ENCODE measurements around the gene SINHCAF. TPM values are rescaled to one million over a fixed set of nuclear protein-coding genes. Genes with fewer than 3 reads are reported as not detected.

SINHCAF gene
- total RNA-seq, 1 donor, result 14.9 TPM

DNA sequence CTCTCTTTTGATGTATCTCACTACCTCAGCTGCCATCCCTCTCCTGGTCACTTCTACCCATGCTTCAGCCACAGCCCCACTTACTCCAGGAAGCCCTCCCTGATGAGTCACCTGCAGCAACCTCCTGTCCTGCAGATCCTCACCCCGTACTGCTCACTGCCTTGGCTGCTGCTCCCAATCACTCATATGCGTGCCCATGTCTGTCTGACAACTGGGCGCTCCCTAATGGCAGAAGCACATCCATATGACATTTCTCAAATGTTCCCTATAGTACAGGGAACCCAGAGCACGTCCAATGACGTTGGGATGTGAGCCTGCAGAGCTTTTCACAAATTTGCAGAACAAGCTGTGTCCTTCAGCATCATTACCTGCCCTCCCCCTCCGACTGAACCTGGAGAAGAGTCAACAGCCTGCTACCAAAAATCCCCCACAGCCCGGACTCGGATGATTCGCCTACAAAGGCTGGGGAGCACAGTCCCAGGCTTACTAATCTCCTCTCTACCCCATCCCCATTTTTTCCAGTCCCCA is 90.0 kb downstream of the SINHCAF start:
- no peak for DNase-seq (ENCODE audit: low read depth)
- TF ChIP-seq, protein P1, sequence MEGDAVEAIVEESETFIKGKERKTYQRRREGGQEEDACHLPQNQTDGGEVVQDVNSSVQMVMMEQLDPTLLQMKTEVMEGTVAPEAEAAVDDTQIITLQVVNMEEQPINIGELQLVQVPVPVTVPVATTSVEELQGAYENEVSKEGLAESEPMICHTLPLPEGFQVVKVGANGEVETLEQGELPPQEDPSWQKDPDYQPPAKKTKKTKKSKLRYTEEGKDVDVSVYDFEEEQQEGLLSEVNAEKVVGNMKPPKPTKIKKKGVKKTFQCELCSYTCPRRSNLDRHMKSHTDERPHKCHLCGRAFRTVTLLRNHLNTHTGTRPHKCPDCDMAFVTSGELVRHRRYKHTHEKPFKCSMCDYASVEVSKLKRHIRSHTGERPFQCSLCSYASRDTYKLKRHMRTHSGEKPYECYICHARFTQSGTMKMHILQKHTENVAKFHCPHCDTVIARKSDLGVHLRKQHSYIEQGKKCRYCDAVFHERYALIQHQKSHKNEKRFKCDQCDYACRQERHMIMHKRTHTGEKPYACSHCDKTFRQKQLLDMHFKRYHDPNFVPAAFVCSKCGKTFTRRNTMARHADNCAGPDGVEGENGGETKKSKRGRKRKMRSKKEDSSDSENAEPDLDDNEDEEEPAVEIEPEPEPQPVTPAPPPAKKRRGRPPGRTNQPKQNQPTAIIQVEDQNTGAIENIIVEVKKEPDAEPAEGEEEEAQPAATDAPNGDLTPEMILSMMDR (IDR thresholded peaks at IDR 0.05; ENCODE audit: insufficient read depth, low read length), result no peak
- no peak overlapping the region for H3K4me3 ChIP-seq (ENCODE audit: low read depth, low read length)

DNA sequence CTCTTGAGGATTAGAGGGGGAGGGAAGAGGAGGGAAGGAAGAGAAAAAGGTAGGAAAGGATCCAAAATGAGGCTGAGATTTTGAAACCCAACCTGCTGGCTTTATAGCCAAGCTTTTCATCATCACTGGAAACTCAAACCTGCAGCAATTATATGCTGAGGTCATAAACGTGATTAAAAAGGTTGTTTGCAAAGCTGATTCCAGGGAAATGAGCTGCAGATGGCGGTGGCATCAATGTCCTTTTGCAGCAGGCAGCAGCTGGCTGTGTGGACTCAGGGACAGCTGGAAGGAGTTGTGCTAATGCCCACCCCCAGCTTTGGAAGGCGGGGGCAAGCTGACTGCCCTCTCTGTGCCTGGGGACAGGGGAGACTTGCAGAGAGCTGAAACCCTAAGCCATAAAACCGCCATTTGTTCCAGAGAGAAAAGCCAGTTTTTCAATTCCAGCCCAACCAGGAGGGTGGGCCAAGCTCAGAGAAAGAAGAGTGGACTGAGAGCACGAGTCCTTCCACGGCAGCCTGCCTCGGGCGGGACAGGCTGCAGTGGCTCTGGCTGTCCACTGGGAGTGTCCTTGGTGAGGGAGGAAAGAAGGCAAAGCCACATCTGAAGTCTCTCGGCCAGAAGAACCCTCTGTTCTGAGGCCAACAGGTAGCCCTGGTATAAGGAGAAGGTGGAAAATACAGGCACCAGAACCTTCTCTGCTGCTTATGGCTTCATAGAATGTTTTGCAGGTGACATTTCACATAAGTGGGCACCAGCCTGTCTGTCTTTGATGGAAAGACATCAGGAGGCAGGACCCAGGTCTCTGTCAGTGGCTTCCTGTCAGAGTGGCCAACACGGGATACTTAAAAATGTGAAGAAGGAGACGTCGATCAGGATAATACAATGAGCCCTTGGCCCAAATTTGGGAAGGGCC is 90.7 kb downstream of the SINHCAF start:
- no peak overlapping the region for H3K4me3 ChIP-seq (ENCODE audit: low read depth, low read length)
- DNase-seq (ENCODE audit: low read depth), result peak; percentile 20
- TF ChIP-seq, protein P1 (IDR thresholded peaks at IDR 0.05; ENCODE audit: insufficient read depth, low read length), result peak; percentile 63

DNA sequence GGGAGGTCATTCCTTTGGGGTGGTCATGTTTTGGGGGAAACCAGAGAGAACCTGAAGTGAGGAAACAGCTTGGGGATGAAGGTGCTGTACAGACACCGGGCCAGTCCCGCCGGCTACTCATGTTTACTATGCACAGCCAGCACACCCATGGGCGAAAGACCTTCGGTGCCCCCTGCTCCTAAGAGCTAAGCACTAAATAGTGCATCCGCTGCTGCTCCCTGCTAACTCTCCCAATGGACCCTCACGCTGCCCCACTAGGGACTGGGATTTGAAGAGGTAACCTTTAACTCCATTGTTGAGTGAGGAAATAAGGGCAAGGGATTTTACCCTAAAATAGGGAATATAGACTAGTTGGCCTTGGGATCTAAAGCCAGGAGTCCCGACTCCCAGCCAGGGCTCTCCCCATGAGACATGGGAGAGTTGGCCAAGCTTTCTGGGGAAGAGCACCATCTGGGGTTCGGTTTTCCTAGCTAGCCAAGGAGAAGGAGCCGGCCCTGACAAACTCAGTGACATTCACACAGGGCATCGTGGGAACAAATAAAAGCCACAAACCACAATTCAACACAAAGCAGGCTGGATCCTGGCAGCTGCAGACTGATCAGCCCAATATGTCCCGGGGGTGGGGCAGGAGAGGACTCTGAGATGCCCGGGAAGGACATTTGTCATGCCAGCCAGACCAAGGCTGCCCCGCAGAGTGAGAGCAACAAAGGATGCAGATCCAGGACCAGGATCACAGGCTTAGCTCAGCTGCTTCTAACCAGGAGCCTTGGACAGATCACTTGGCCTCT is 91.7 kb downstream of the SINHCAF start:
- no peak overlapping the region for H3K4me3 ChIP-seq (ENCODE audit: low read depth, low read length)
- no peak for DNase-seq (ENCODE audit: low read depth)
- TF ChIP-seq, protein P1 (IDR thresholded peaks at IDR 0.05; ENCODE audit: insufficient read depth, low read length), result no peak

DNA sequence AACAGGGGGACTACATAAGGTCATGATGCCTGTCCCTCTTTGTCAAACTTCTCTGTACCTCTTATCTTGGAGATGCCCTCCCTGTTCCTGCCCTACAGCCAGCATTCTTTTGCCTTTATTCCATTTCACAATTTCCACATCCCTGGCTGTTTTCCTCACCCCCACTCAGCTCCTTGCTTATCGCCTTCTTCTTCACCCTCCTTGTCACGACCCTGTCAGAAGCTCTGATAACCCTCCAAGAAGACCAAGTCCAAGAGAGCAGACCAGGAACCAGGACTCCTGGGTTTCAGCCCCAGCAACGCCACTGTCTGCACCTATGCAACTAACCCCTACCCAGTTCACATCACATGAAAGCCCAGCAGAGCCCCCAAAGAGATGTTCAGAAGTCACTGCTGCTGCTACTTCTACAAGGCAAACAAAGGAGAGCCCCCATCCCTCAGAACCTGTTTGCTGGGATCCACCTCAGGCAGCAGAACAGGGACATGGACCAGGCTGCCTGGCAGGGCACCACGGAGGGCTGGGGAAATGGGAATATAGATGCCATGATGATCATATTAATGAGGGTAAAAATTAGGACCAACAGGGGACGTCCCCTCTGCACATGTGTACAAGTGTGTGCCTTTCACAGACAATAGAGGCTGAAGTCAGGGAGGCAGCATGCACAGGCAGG is 92.8 kb downstream of the SINHCAF start:
- H3K4me3 ChIP-seq (ENCODE audit: low read depth, low read length), result no peak overlapping the region
- no peak for DNase-seq (ENCODE audit: low read depth)
- TF ChIP-seq, protein P1 (IDR thresholded peaks at IDR 0.05; ENCODE audit: insufficient read depth, low read length), result no peak

DNA sequence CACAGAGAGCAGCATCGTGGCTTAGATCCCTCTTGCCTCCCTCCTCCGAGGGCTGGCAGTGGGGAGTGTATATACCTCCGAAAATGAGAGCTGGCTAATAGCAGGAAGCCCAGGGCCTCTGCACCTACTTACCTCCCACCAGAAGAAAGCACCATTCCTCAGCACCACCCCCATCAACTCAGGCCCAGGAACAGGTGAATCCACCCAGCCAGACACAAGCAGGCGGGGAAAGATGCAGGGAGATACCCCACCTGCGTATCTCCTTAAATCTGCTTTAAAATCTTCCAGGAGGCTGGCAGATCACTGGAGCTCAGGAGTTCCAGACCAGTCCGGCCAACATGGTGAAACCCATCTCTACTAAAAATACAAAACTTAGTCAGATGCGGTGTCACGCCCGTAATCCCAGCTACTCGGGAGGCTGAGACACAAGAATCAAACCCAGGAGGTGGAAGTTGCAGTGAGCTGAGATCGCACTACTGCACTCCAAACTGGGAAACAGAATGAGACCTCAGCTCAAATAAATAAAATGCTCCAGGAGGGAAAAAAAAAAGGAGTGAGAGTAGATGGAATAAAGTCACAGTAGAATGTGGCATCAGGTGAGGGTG is 93.5 kb downstream of the SINHCAF start:
- no peak for DNase-seq (ENCODE audit: low read depth)
- TF ChIP-seq, protein P1 (IDR thresholded peaks at IDR 0.05; ENCODE audit: insufficient read depth, low read length), result no peak
- no peak overlapping the region for H3K4me3 ChIP-seq (ENCODE audit: low read depth, low read length)
